K562 (cell line): ENCODE measurements around the gene CAPN10. TPM values are rescaled to one million over a fixed set of nuclear protein-coding genes. Genes with fewer than 3 reads are reported as not detected.

Source experiments
- ARNT ChIP-seq, 2 experiments: fragments of 450-650 bp; IDR thresholded peaks; 2 replicates each; pipeline ENCODE4 v1.6.1; 2016; ENCODE audit warnings: mild to moderate bottlenecking in 1 of 2
- CHD1 ChIP-seq: fragments of 200-600 bp; sonication (generic); IDR thresholded peaks from one replicate; pipeline ENCODE4 v1.6.1; 2012; ENCODE audit warnings: mild to moderate bottlenecking, moderate library complexity, low read length, inconsistent platforms
- CREM ChIP-seq: IDR thresholded peaks from 2 replicates; pipeline ENCODE4 v1.6.1; 2014; ENCODE audit warnings: antibody characterized with exemption, low read depth
- E2F1 ChIP-seq: sonication (generic); formaldehyde crosslinking; IDR thresholded peaks from 2 replicates; pipeline ENCODE4 v1.8.1; 2023; ENCODE audit warnings: mild to moderate bottlenecking, missing genetic modification reagents, moderate library complexity
- HEY1 ChIP-seq: fragments of 250-450 bp; sonication (Bioruptor Pico); IDR thresholded peaks from 2 replicates; pipeline ENCODE4 v1.5.0; 2020; ENCODE audit warnings: mild to moderate bottlenecking, moderate library complexity, borderline replicate concordance
- HNRNPL ChIP-seq: fragments of 200-400 bp; formaldehyde crosslinking; IDR thresholded peaks from 2 replicates; pipeline ENCODE4 v1.6.1; 2017; ENCODE audit warnings: low read depth, mild to moderate bottlenecking, low read length
- ID3 ChIP-seq, 2 experiments: fragments of 250-450 bp in 1 of 2; fragments of 450-650 bp in 1 of 2; sonication (Bioruptor Pico) in 1 of 2; IDR thresholded peaks; 2 replicates each; pipeline versions ENCODE4 v1.6.1 to v1.8.0; 2016 to 2021; ENCODE audit warnings: mild to moderate bottlenecking in 2 of 2, moderate library complexity in 2 of 2, missing compliant biosample characterization in 1 of 2, missing genetic modification characterization in 1 of 2
- MCM5 ChIP-seq: fragments of 450-650 bp; IDR thresholded peaks from 2 replicates; pipeline ENCODE4 v1.6.1; 2016; ENCODE audit warnings: low read depth
- MLX ChIP-seq, 2 experiments: fragments of 450-650 bp in 1 of 2; sonication (generic) in 1 of 2; formaldehyde crosslinking; conservative IDR thresholded peaks; 2 replicates each; pipeline versions ENCODE4 v1.4.0 to v1.8.1; 2020 to 2022; ENCODE audit warnings: mild to moderate bottlenecking in 1 of 2, missing genetic modification reagents in 1 of 2
- MXD1 ChIP-seq: fragments of 250-450 bp; sonication (Bioruptor Pico); IDR thresholded peaks from 2 replicates; pipeline ENCODE4 v1.8.0; 2021; ENCODE audit warnings: borderline replicate concordance, mild to moderate bottlenecking, moderate library complexity; ENCODE audit not compliant: poor library complexity, severe bottlenecking
- NCOA2 ChIP-seq, 2 experiments: fragments of 450-650 bp; IDR thresholded peaks; 2 replicates each; pipeline ENCODE4 v1.6.1; 2018; ENCODE audit warnings: mild to moderate bottlenecking in 2 of 2, moderate library complexity in 1 of 2; ENCODE audit not compliant: partially characterized antibody in 2 of 2
- PML ChIP-seq: IDR thresholded peaks from 2 replicates; pipeline ENCODE4 v1.6.1; 2012; ENCODE audit warnings: low read length, inconsistent platforms
- POLR2B ChIP-seq: fragments of 450-650 bp; IDR thresholded peaks from 2 replicates; pipeline ENCODE4 v1.6.1; 2018; ENCODE audit warnings: low read depth; ENCODE audit not compliant: partially characterized antibody
- POLR3G ChIP-seq: IDR thresholded peaks from 2 replicates; pipeline ENCODE4 v1.6.1; 2011; ENCODE audit not compliant: insufficient read length, insufficient replicate concordance; ENCODE audit errors: extremely low read depth
- PRPF4 ChIP-seq: fragments of 200-400 bp; formaldehyde crosslinking; IDR thresholded peaks from one replicate; pipeline ENCODE4 v1.6.1; 2017; ENCODE audit warnings: low read length, low read depth, mild to moderate bottlenecking; ENCODE audit not compliant: insufficient read depth, poor library complexity, severe bottlenecking
- SMARCB1 ChIP-seq: IDR thresholded peaks from 2 replicates; pipeline ENCODE4 v1.6.1; 2011; ENCODE audit warnings: improper control_type of control experiment, low read depth; ENCODE audit not compliant: insufficient read length
- SMARCC2 ChIP-seq: fragments of 450-650 bp; IDR thresholded peaks from 2 replicates; pipeline ENCODE4 v1.6.1; 2017; ENCODE audit warnings: antibody characterized with exemption, moderate library complexity, mild to moderate bottlenecking, low read depth
- SUPT5H ChIP-seq: fragments of 450-650 bp; IDR thresholded peaks from 2 replicates; pipeline ENCODE4 v1.6.1; 2016
- ZBTB9 ChIP-seq: fragments of 450-650 bp; formaldehyde crosslinking; IDR thresholded peaks from 2 replicates; pipeline ENCODE4 v1.4.0; 2020; ENCODE audit warnings: mild to moderate bottlenecking, moderate library complexity
- ZKSCAN1 ChIP-seq: fragments of 150-350 bp; IDR thresholded peaks from 2 replicates; pipeline ENCODE4 v1.6.1; 2016; ENCODE audit warnings: low read depth, low read length
- ZNF277 ChIP-seq: fragments of 250-450 bp; sonication (Bioruptor Pico); IDR thresholded peaks from 2 replicates; pipeline ENCODE4 v1.8.0; 2022; ENCODE audit warnings: inconsistent platforms, mild to moderate bottlenecking, moderate library complexity, borderline replicate concordance
- ZNF586 ChIP-seq: fragments of 450-650 bp; formaldehyde crosslinking; conservative IDR thresholded peaks from 2 replicates; pipeline ENCODE4 v1.4.0; 2020; ENCODE audit warnings: mild to moderate bottlenecking, moderate library complexity
- polyA plus RNA-seq, 8 experiments: library from polyadenylated mRNA; depleted of rRNA in 4 of 8; stranded (reverse) in 5 of 8; unstranded in 3 of 8; fragments of >200 nt; fragmentation: Nextera tagmentation in 2 of 8; fragmentation: Illumina TruSeq in 1 of 8; extraction: Ambion mirVana in 2 of 8; extraction: Trizol in 1 of 8; gene quantifications; 2 replicates each; pipeline versions ENCODE4 v1.2.1 to v1.2.3, GENCODE V29; 2011 to 2014; ENCODE audit warnings: inconsistent platforms in 1 of 8, missing spikeins in 1 of 8
- total RNA-seq, 7 experiments: library from RNA; depleted of rRNA in 6 of 7; stranded (reverse); fragments of >200 nt in 6 of 7; fragmentation: Illumina TruSeq in 2 of 7; extraction: Trizol in 2 of 7; gene quantifications; 2 replicates each; pipeline versions ENCODE4 v1.2.1 to v1.2.3, GENCODE V29; 2011 to 2021; ENCODE audit warnings: low replicate concordance in 1 of 7

The CAPN10 gene
- total and polyA plus RNA-seq, 9 of the 15 experiments (the other 6 are each of a cell fraction or from before 2014, with no cell fraction given), result 0.08 to 26.1 (median 8.4) TPM

- TF ChIP-seq MXD1 (CRISPR knock-in tag), result no peak
- no peak for TF ChIP-seq POLR3G
- no peak for TF ChIP-seq PRPF4
- no peak for TF ChIP-seq ZKSCAN1
- TF ChIP-seq E2F1 (CRISPR knock-in tag), result no peak
- no peak for TF ChIP-seq ZNF586 (CRISPR knock-in tag)
- TF ChIP-seq NCOA2 (IDR thresholded peaks at IDR 0.05; ENCODE audit: partially characterized antibody in 2 of 2), result no peak
- no peak for TF ChIP-seq ID3 (CRISPR knock-in tag; IDR thresholded peaks at IDR 0.05)
- no peak for TF ChIP-seq ID3 (tag; IDR thresholded peaks at IDR 0.05)
- peak; percentile 58 for TF ChIP-seq SUPT5H
- no peak for TF ChIP-seq PML
- no peak for TF ChIP-seq SMARCB1
- TF ChIP-seq SMARCC2, result no peak
- TF ChIP-seq ZNF277 (CRISPR knock-in tag), result no peak
- TF ChIP-seq MCM5, result no peak
- TF ChIP-seq CREM, result peak; percentile 54
- TF ChIP-seq CHD1, result peak; percentile 89
- TF ChIP-seq HEY1 (CRISPR knock-in tag), result no peak
- no peak for TF ChIP-seq ARNT (IDR thresholded peaks at IDR 0.05)
- TF ChIP-seq HNRNPL, result no peak
- TF ChIP-seq ZBTB9 (CRISPR knock-in tag), result no peak
- TF ChIP-seq MLX (CRISPR knock-in tag; conservative IDR thresholded peaks at IDR 0.05), result no peak
- peak; percentile 43 for TF ChIP-seq POLR2B
Measured at GRCh38 chr2:240566203-240567136, 20.1 kb upstream of the CAPN10 start (continued).
